HG03521 (cell line): ENCODE data around the gene RRAS.
A peak's percentile ranks its signal among the peaks of the same experiment; 100 is the strongest.

ENCODE experiments used
- ATAC-seq: cut with Tn5 transposase; IDR thresholded peaks from one replicate; pipeline ENCODE4 v1.9.1; 2021; ENCODE audit warnings: mild to moderate bottlenecking, moderate library complexity; ENCODE audit not compliant: unreplicated experiment

Gene RRAS

DNA sequence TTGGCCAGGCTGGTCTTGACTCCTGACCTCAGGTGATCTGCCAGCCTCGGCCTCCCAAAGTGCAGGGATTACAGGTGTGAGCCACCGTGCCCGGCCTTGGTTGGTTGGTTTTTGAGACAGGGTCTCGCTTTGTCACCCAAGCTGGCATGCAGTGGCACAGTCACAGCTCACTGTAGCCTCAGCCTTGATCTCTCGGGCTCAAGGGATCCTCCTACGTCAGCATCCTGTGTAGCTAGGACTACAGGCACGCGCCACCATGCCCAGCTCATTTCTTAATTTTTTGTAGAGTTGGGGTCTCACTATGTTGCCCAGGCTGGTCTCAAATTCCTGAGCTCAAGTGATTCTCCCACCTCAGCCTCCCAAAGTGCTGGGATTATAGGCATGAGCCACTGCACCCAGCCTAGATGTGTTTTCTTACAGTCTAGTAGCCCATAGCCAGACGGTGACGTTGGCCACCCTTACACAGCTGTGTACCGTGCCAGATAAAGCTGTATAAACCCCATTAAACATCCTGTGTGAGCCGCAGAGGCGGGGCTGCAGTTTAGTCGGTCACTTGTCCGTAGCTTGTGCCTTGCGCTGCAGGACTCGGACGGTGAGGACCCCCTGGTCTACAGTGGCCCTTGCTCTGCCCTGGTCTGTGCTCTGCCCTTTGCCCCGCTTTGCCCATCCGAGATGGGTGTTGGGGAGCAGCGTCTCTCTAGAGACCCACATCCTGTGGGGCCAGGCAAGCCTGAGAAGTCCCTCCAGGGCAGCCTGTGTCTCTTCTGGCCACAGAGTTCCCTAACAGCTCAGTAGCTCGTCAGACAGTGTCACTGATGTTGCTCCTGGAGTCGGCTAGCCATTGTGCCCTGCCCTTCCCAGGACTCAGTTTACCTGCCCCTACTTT is 15.9 kb upstream of the RRAS start:
- no peak for ATAC-seq

DNA sequence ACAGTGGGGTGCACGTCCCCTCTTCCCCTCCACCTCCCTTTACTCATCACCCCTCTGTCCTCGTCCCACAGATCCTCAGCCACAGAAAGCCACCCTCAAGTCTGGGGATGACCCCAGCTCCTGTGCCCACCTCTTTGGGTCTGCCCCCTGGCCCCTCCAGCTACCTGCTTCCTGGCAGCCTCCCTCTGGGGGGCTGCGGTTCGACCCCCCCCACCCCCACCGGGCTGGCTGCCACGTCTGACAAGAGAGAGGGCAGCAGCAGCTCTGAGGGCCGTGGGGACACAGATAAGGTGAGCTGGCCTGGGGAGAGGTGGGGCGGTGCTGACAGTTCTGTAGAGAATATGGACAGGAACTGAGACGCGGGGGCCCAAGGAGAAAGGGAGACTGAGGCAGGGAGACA is 14.6 kb upstream of the RRAS start:
- no peak for ATAC-seq

DNA sequence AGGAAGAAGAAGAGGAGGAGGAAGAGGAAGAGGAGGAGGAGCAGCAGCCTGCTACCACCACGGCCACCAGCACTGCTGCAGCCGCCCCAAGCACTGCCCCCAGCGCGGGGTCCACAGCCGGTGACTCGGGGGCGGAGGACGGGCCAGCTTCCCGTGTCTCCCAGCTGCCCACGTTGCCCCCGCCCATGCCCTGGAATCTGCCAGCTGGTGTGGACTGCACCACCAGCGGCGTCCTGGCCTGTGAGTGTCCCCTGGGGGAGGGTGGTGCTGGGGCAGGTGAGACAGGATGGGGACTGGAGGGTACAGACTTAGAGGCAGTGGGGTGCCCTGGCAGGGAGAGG is 13.5 kb upstream of the RRAS start:
- ATAC-seq = no peak

DNA sequence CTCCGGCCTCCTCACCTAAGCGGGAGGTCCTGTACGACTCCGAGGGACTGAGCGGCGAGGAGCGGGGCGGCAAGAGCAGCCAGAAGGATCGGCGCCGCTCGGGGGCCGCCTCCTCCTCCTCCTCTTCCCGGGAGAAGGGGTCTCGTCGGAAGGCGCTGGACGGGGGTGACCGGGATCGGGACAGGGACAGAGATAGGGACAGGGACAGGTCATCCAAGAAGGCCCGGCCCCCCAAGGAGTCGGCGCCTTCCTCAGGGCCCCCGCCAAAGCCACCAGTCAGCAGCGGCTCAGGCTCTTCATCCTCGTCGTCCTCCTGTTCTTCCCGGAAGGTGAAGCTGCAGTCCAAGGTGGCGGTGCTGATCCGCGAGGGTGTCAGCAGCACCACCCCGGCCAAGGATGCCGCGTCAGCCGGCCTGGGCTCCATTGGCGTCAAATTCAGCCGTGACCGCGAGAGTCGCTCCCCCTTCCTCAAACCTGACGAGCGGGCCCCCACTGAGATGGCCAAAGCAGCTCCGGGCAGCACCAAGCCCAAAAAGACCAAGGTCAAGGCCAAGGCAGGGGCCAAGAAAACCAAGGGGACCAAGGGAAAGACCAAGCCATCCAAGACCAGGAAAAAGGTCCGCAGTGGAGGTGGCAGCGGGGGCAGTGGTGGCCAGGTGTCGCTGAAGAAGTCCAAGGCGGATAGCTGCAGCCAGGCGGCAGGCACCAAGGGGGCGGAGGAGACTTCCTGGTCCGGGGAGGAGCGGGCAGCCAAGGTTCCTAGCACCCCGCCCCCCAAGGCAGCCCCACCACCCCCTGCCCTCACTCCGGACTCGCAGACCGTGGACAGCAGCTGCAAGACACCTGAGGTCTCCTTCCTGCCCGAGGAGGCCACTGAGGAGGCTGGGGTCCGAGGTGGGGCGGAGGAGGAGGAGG is 12.9 kb upstream of the RRAS start:
- ATAC-seq = no peak

DNA sequence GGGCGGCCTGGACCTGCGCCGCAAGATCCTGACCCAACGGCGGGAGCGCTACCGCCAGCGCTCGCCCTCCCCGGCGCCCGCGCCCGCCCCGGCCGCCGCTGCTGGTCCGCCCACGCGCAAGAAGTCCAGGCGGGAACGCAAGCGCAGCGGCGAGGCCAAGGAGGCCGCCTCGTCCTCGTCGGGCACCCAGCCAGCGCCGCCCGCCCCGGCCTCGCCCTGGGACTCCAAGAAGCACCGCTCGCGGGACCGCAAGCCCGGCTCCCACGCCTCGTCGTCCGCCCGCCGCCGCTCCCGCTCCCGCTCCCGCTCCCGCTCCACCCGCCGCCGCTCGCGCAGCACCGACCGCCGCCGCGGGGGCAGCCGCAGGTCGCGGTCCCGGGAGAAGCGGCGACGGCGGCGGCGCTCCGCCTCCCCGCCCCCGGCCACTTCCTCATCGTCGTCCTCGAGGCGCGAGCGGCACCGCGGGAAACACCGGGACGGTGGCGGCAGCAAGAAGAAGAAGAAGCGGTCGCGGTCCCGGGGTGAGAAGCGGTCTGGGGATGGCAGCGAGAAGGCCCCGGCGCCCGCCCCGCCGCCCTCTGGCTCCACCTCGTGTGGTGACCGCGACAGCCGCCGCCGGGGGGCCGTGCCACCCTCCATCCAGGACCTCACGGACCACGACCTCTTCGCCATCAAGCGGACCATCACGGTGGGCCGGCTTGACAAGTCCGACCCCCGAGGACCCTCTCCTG is 12.0 kb upstream of the RRAS start:
- no peak for ATAC-seq

DNA sequence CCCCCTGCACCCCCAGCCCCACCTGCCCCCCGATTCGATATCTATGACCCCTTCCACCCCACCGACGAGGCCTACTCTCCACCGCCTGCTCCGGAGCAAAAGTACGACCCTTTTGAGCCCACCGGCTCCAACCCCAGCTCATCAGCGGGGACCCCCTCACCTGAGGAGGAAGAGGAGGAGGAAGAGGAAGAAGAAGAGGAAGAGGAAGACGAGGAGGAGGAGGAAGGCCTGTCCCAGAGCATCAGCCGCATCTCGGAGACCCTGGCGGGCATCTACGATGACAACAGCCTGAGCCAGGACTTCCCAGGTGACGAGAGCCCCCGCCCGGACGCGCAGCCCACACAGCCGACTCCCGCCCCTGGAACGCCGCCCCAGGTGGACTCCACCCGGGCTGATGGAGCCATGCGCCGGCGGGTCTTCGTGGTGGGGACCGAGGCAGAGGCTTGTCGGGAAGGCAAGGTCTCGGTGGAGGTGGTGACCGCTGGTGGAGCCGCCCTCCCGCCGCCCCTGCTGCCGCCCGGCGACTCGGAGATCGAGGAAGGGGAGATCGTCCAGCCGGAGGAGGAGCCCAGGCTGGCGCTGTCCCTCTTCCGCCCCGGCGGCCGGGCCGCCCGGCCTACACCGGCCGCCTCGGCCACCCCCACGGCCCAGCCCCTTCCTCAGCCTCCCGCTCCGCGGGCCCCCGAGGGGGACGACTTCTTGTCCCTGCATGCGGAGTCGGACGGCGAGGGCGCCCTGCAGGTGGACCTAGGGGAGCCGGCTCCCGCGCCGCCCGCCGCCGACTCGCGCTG is 11.3 kb upstream of the RRAS start:
- no peak for ATAC-seq

DNA sequence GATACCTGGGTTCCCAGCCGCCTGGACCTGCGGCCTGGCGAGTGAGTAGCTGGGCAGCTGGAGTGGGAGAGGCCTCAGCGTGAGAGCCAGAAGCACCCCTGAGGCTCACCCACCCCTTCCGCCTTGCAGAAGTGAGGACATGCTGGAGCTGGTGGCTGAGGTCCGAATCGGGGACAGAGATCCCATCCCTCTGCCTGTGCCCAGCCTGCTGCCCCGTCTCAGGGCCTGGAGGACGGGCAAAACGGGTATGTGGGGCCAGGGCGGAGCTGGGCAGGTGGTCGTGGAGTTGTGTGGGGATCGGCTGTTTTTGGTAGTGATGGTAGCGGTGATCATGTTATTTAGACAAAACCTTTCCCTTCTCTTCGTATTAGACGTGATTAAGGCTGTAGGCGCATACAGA is 6.6 kb upstream of the RRAS start:
- no peak for ATAC-seq

DNA sequence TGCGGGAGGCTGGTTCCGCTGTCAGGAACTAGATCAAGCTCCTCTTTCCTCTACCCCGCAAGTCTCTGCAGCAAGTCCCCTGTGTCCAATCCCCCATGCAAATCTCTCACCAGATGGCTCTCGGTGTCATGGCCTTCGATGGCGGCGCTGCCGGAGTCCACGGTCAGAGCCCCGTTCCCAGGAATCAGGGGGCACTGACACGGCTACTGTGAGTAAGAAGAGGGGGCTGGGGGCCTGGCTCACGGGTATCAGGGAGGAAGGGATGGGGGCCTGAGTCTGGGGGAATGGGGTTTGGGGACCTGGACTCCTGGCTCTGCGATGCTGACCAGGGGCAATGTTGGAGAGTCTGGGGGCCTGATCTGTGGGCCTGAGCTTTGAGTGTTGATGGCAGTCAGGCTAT is 6.1 kb upstream of the RRAS start:
- no peak for ATAC-seq

DNA sequence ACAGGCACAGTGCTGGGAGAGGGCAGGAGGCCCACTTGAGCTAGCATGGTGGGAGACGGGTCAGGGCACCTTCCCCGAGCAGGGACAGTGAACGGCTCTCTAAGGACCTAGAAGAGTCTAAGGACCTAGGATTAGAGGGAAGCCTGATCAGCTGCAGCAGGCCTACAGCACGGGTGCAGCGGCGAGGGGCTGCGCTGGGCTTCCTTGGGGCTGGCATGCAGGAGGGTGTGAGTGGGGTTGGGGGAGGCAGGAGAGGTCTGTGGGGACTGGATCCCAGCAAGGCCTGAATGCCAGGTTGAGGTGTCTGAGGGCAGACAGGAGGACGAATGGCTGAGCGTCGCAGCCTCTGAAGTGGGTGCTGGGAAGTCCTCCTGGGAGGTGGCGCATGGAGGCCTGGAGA is 5.6 kb upstream of the RRAS start:
- no peak for ATAC-seq

DNA sequence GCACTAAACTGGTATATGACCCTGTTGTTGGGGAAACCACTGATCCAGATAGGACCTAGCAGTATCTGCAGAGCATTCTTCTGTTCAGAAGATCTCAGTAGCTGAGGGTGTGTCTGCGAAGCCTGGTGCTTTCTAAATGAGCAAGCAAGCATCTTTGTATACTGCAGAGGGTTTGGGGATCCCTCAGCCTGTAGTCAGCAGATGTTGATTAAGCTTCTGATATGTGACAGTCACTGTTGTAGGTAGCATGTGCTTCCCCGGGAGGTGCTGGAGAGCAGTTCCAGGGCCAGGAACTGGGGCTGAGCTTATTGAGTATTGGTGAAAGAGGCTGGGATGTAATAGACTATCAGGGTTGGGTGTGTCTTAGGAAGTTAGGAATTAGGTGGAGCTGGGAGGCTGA is 3.5 kb upstream of the RRAS start:
- ATAC-seq = no peak

DNA sequence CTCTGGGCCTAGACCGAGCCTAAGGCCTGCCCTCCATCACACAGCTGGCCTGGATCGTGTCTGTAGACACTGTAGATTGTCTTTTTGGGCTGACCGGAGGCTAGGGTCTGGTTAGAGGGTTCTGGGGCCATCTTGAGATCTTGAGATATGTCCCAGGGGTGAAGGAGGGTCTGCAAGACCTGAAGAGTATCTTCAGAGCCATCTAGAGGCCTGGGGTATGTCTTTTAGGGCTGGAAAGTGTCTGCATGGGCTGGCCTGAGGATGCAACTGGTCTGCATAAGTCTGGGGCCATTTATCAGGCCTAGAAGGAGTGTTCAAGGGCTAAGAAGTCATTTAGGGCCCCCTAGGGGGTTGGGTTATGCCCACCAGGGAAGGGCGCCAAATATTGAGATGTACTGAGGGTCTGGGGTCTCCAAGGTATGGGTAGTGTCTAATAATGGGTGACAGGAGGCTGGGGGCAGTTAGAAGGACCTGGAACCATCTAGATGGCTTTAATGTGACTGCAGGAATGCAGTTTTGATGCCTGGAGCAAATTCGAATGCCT is 2.6 kb upstream of the RRAS start:
- ATAC-seq = no peak

DNA sequence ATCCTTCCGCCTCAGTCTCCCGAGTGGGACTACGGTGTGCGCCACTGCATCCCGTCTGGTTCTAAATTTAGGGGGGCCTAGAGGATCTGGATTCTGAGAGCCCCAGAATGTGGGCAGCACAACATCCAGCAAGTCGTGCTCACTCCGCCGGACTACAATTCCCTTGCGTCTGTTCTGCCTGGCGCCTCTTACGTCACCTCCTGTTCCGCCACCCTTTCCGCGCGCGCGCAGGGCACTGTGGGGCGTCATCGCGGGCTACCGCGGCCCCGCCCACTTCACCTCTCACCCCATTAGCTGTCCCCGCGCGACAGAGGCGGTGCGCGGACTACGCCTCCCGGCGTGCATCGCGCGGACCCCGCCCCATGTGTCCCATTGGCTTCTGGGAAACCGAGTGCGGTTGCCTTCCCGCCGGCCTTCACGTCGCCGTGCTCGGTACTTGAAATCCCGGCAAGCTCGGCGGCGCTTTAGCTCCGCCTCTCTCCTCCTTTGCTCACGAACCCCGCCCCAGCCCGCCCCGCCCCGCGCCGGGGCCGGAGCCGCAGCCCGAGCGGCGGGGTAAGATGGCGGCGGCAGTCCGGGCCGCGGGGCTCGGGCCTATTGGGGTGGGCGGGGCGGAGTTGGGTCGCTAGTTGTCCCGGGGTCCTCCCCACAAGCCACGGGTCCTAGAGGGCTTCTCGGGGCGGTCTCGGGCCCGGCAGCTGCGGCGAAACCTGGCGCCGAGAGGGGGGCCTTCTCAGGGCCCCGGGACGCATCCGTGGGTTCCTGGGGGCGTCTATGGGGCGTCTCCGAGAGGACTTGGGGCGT is 1.9 kb upstream of the RRAS start, which contains the start of gene SCAF1:
SCAF1 (plus strand) TSS at position 522 of the 804 bp plus-strand sequence. CDS start 2,818 bp downstream, outside the sequence.
- ATAC-seq = peak; percentile 61

DNA sequence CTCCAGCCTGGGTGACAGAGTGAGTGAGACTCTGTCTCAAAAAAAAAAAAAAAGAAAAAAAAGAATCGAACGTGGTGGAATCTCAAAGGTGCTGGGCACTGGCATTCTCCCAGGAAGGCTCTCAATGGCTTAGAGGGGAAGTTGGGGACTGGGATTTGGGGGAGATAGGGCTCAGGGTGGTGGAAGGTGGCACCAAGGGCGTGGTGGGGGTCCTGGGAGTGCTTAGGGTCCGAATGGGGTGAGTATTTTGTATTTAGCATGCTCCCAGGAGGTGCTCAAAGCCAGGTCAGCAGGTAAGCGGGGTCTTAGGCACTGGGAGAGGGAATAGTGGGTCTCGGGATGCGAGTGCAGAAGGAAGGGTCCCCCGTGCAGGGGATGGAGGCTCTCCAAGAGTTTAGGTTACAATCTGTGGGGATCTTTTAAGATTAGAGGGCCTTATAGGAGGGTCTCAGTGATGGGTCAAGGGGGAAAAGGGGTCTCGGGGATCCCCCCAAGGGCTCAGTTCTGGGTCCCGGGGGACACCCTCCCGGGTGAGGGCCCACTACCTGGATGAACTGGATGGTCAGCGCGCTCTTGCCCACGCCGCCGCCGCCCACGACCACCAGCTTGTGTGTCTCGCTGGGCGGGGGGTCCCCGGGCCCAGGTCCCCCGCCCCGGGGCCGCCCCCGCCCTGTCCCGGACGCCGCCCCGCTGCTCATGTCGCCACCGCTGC is 386 bp downstream of the RRAS start:
- no peak for ATAC-seq

DNA sequence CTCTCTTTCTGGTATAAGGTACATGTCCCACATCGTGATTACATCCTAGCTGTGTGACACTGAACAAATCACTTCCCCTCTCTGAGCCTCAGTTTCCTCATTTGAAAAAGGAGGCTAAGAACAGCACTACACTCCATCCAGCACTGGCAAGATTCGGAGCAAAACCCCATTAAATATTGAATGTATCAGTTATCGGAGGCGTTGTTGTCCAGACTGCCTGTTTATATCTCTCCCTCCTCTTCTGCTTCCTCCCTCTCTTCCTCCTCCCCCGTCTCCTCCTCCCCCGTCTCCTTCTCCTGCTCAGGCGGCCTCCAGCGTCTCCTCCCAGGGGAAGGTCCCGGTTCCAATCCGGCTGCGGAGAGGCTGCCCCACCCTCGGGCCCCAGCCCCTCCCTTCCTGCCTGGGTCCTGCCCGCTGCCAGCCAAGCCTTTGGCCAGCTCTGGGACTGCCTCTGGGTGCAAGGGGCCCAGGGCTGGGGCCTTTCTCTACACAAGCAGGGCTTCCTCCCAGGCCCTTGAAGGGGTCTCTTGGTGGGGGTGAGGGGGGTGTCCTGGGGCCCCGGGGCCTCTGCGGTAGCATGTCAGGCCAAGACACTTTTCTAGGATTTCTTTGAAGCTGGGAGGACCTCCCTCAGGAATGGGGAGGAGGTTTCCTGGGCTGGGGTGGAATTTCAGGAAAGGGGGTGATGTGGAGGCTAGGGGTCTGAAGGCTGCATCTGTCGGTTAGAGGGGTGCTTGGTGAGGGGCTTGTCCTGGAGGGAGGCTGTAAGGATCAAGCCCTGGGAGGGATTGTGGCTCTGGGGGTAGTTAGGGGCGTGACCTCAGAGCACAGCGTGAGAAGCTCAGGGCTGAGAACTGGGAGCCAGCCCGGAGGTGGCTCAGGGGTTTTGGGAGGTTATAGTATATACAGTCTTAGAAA is 1.9 kb downstream of the RRAS start:
- ATAC-seq = no peak

DNA sequence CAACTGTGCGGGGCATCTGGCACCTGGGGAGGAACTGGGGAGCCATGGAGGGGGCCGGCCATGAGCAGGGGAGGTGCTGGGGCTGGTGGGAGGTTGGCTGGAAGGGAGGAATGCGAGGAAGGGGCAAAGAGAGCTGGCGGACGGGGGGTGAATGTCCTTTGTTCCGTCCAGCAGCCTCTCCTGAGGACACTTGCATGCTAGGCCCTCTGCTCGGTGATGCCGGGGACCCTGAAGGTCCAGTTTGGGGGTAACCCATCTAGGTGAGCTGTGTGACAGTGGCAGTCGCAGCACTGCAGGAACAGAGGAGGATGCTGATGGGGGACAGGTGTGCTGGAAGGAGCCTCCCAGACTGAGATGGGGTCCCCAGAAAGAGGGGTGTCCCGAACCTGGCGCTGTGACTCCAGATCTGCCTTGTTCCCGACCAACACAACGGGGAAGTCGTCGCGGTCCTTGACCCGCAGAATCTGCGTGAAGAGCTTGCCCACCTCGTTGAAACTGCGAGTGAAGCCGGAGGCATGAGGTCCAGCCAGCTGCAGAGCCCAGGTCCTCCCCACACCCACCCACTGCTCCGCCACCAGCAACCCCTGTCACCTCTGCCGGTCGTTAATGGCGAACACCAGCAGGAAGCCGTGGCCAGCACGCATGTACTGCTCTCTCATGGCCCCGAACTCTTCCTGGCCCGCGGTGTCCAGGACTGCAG is 3.6 kb downstream of the RRAS start:
- no peak for ATAC-seq

DNA sequence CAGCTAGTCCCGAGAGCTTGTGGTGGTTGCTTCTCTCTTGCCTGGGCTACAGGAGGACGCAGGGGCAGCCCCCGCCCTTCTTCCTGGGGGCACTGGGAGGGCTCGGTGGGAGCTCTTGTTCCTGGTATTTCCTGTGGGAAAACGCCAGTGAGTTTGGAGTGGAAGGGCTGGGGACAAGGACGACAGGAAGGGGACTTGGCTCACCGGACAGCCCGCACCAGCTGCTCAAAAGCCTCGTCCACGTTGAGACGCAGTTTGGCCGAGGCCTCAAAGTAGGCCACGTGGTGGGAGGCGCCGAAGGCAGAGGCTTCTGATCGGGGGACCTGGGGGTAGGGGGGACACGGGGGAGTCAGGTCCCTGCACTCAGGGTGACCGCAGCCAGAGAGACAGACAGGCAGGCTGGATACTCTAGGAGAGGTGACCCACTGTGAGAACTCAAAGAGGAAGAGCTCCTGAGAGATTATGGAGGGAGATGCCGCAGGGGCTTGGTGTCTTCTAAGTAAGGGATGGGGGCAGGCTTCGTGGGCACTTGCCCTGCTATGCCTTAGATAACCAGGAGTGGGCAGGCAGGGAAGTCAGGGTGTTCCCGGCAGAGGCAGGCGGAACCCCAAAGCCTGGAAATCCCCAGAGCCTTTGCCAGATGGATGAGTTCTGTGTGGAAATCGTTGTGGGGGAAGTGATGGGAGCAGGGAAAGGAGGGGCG is 4.3 kb downstream of the RRAS start:
- no peak for ATAC-seq
